ENCODE measurements around the gene GDNF.
A peak's percentile ranks its signal among the peaks of the same experiment; 100 is the strongest.

The GDNF gene

DNA sequence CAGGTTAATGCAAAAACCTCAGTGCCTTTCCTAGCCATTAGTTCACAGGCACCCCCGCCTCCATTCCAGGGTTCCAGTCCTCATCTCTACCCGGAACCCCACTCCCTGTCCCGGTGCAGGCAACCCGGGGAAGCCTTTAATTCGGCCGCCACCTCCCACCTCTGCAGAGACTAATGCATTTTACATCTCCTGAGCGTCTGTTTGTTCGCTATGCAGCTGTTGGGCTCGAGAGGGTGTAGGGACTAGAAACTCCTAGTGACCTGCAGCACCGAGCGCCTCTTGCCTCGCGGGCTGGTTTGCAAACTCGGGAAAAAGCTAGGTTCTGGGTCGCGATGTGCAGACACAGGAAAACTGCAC lies 3.6 kb downstream of the GDNF start:
- H3K9ac ChIP-seq (ENCODE audit: low read length): peak overlapping the region; percentile 88
- peaks cover 0 to 2% of the 10 kb centered on the region in 2 experiments for H3K36me3 ChIP-seq (ENCODE audit: control insufficient read depth in 1 of 2, insufficient read depth in 2 of 2, low read depth in 1 of 2, low read length in 2 of 2)
- no peak overlapping the region for H3K27ac ChIP-seq (ENCODE audit: low read length, poor library complexity, severe bottlenecking)
- peak overlapping the region in 1 of 2 experiments; percentile 88 for H3K23ac ChIP-seq (ENCODE audit: low read length in 2 of 2)
- peaks cover 50% of the 10 kb centered on the region for H3K4me1 ChIP-seq (ENCODE audit: control insufficient read depth, insufficient read depth, low read depth, low read length)
- H2BK120ac ChIP-seq (ENCODE audit: low read depth, low read length): no peak overlapping the region
- H2BK15ac ChIP-seq (ENCODE audit: low read depth, poor library complexity, severe bottlenecking): no peak overlapping the region
- DNase-seq: no peak
- peak overlapping the region; percentile 54 to 87 for H3K4me3 ChIP-seq (ENCODE audit: insufficient read depth in 1 of 2, low read depth in 1 of 2, low read length in 2 of 2)
- no peak overlapping the region for H2BK12ac ChIP-seq (ENCODE audit: low read length in 2 of 2)
- no peak overlapping the region for H2AFZ ChIP-seq (ENCODE audit: low read depth, low read length)
- H4K91ac ChIP-seq (ENCODE audit: low read length): no peak overlapping the region
- WGBS: 11% methylated on average over 16 of the region's 16 CpGs
- H3K4ac ChIP-seq (ENCODE audit: low read depth in 1 of 2, low read length in 2 of 2): peak overlapping the region in 1 of 2 experiments; percentile 67
- H3K27me3 ChIP-seq (ENCODE audit: control insufficient read depth in 1 of 2, insufficient read depth in 1 of 2, low read length in 2 of 2): peaks cover 6 to 64% of the 10 kb centered on the region in 2 experiments
- peak overlapping the region; percentile 65 for H3K4me2 ChIP-seq (ENCODE audit: low read length, poor library complexity, severe bottlenecking)
- no peak overlapping the region for H2BK5ac ChIP-seq (ENCODE audit: low read depth, low read length, poor library complexity, severe bottlenecking)
- no peak overlapping the region for H4K8ac ChIP-seq (ENCODE audit: low read length)
- peak overlapping the region in 1 of 2 experiments; percentile 58 for H3K14ac ChIP-seq (ENCODE audit: low read length in 2 of 2)
- H3K18ac ChIP-seq (ENCODE audit: low read depth in 1 of 2, low read length in 2 of 2): peak overlapping the region in 1 of 2 experiments; percentile 80
- no peaks in the 10 kb centered on the region for H3K9me3 ChIP-seq (ENCODE audit: control insufficient read depth, low read length)
- no peak overlapping the region for H2AK5ac ChIP-seq (ENCODE audit: low read length, severe bottlenecking)
- no peaks in the 10 kb centered on the region for H3K79me1 ChIP-seq (replicated peaks; ENCODE audit: low read length, poor library complexity, severe bottlenecking)

DNA sequence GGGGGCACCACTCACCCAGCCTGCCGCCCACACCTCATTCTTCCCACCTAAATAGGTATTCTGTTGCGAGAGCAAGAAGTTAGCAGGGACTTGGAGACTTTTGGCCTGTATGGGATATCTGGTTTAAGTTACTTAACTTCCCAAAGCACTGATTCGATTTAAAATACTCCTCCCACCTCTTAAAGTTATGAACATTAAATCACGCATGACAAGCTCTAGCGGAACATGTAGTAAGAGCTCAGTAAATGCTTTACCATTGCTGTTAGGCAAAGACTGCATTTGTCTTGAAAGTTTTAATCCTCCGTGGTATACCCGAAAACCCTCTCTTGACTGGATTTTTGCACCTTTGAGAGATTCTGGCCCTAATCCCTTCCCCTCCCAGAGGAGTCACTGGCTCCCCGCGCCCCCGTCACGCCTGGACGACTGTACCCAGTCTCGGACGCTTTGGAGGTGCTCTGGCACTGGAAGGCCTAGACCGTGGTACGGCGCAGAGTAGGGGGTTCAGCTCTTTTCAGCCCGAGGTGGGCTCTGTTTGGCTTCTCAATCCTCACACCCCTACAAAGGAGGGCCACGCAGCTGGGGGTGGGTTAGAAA lies 4.4 kb downstream of the GDNF start:
- no peak overlapping the region for H4K91ac ChIP-seq (ENCODE audit: low read length)
- H2AK5ac ChIP-seq (ENCODE audit: low read length, severe bottlenecking): peak overlapping the region; percentile 4
- no peak overlapping the region for H2BK120ac ChIP-seq (ENCODE audit: low read depth, low read length)
- no peak overlapping the region for H3K27ac ChIP-seq (ENCODE audit: low read length, poor library complexity, severe bottlenecking)
- WGBS: 79% methylated on average over 13 of the region's 19 CpGs
- no peak overlapping the region for H3K4ac ChIP-seq (ENCODE audit: low read depth in 1 of 2, low read length in 2 of 2)
- H3K4me2 ChIP-seq (ENCODE audit: low read length, poor library complexity, severe bottlenecking): no peak overlapping the region
- H3K27me3 ChIP-seq (ENCODE audit: control insufficient read depth in 1 of 2, insufficient read depth in 1 of 2, low read length in 2 of 2): peaks cover 6 to 59% of the 10 kb centered on the region in 2 experiments
- no peak for DNase-seq
- peaks cover 0 to 3% of the 10 kb centered on the region in 2 experiments for H3K36me3 ChIP-seq (ENCODE audit: control insufficient read depth in 1 of 2, insufficient read depth in 2 of 2, low read depth in 1 of 2, low read length in 2 of 2)
- H2AFZ ChIP-seq (ENCODE audit: low read depth, low read length): no peak overlapping the region
- H2BK5ac ChIP-seq (ENCODE audit: low read depth, low read length, poor library complexity, severe bottlenecking): no peak overlapping the region
- peak overlapping the region; percentile 88 for H3K9ac ChIP-seq (ENCODE audit: low read length)
- no peaks in the 10 kb centered on the region for H3K79me1 ChIP-seq (replicated peaks; ENCODE audit: low read length, poor library complexity, severe bottlenecking)
- H3K4me1 ChIP-seq (ENCODE audit: control insufficient read depth, insufficient read depth, low read depth, low read length): peaks cover 46% of the 10 kb centered on the region
- no peak overlapping the region for H3K23ac ChIP-seq (ENCODE audit: low read length in 2 of 2)
- no peak overlapping the region for H3K18ac ChIP-seq (ENCODE audit: low read depth in 1 of 2, low read length in 2 of 2)
- no peak overlapping the region for H2BK15ac ChIP-seq (ENCODE audit: low read depth, poor library complexity, severe bottlenecking)
- no peak overlapping the region for H3K14ac ChIP-seq (ENCODE audit: low read length in 2 of 2)
- no peak overlapping the region for H4K8ac ChIP-seq (ENCODE audit: low read length)
- peak overlapping the region in 1 of 2 experiments; percentile 87 for H3K4me3 ChIP-seq (ENCODE audit: insufficient read depth in 1 of 2, low read depth in 1 of 2, low read length in 2 of 2)
- H2BK12ac ChIP-seq (ENCODE audit: low read length in 2 of 2): no peak overlapping the region
- no peaks in the 10 kb centered on the region for H3K9me3 ChIP-seq (ENCODE audit: control insufficient read depth, low read length)

DNA sequence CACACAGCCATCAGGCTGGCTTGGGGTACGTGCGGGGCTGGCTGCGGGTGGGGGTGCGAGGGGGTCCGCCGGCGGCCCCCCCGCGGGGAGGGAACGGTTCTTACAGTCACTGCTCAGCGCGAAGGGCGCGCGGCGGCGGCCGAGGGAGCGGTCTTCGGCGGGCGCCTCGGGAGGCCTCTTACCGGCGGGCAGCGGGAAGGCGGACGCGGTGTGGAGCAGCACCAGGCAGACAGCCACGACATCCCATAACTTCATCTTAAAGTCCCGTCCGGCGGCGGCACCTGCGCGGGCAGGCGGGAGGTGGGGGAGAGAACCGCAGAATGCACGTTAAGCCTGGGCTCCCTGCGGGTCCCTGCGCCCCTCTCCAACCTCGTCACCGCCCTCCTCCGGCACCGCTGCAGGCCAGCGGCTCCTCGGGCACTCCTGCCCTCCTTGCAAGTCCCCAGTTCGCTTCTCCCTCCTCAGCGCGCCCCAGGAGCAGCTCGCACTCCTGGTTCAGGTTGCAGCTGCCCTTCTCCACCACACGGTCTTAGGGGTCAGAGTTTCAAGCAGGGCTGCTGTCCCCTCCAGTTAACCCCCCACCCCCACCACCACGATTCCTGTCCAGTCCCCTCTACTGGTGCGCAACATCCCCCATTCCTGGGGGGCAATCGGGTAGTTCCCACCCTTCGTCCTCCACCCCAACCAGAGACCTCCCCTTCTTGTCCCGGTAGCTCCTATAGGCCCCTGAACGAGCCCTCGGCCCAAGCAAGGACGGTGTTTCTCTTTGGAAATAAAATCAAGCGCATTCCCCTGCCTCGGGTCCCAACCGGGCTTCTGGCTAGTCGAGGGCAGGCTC lies 5.1 kb downstream of the GDNF start:
- peak overlapping the region; percentile 82 for H3K4me2 ChIP-seq (ENCODE audit: low read length, poor library complexity, severe bottlenecking)
- H3K27ac ChIP-seq (ENCODE audit: low read length, poor library complexity, severe bottlenecking): no peak overlapping the region
- peak overlapping the region; percentile 52 to 71 for H3K18ac ChIP-seq (ENCODE audit: low read depth in 1 of 2, low read length in 2 of 2)
- peak overlapping the region in 1 of 2 experiments; percentile 67 for H3K4ac ChIP-seq (ENCODE audit: low read depth in 1 of 2, low read length in 2 of 2)
- peaks cover 6 to 62% of the 10 kb centered on the region in 2 experiments for H3K27me3 ChIP-seq (ENCODE audit: control insufficient read depth in 1 of 2, insufficient read depth in 1 of 2, low read length in 2 of 2)
- H2AK5ac ChIP-seq (ENCODE audit: low read length, severe bottlenecking): peak overlapping the region; percentile 41
- H2AFZ ChIP-seq (ENCODE audit: low read depth, low read length): peak overlapping the region; percentile 23
- H3K79me1 ChIP-seq (replicated peaks; ENCODE audit: low read length, poor library complexity, severe bottlenecking): peaks cover 2% of the 10 kb centered on the region
- H2BK120ac ChIP-seq (ENCODE audit: low read depth, low read length): no peak overlapping the region
- no peaks in the 10 kb centered on the region for H3K9me3 ChIP-seq (ENCODE audit: control insufficient read depth, low read length)
- peak overlapping the region in 1 of 2 experiments; percentile 82 for H3K14ac ChIP-seq (ENCODE audit: low read length in 2 of 2)
- no peak for DNase-seq
- H4K8ac ChIP-seq (ENCODE audit: low read length): no peak overlapping the region
- H2BK15ac ChIP-seq (ENCODE audit: low read depth, poor library complexity, severe bottlenecking): no peak overlapping the region
- H2BK12ac ChIP-seq (ENCODE audit: low read length in 2 of 2): peak overlapping the region; percentile 23 to 29
- H4K91ac ChIP-seq (ENCODE audit: low read length): peak overlapping the region; percentile 31
- peak overlapping the region; percentile 45 to 87 for H3K4me3 ChIP-seq (ENCODE audit: insufficient read depth in 1 of 2, low read depth in 1 of 2, low read length in 2 of 2)
- H3K23ac ChIP-seq (ENCODE audit: low read length in 2 of 2): peak overlapping the region in 1 of 2 experiments; percentile 57
- H3K4me1 ChIP-seq (ENCODE audit: control insufficient read depth, insufficient read depth, low read depth, low read length): peaks cover 40% of the 10 kb centered on the region
- peak overlapping the region; percentile 88 for H3K9ac ChIP-seq (ENCODE audit: low read length)
- 10% methylated on average over 57 of the region's 64 CpGs for WGBS
- peaks cover 0 to 3% of the 10 kb centered on the region in 2 experiments for H3K36me3 ChIP-seq (ENCODE audit: control insufficient read depth in 1 of 2, insufficient read depth in 2 of 2, low read depth in 1 of 2, low read length in 2 of 2)
- no peak overlapping the region for H2BK5ac ChIP-seq (ENCODE audit: low read depth, low read length, poor library complexity, severe bottlenecking)

DNA sequence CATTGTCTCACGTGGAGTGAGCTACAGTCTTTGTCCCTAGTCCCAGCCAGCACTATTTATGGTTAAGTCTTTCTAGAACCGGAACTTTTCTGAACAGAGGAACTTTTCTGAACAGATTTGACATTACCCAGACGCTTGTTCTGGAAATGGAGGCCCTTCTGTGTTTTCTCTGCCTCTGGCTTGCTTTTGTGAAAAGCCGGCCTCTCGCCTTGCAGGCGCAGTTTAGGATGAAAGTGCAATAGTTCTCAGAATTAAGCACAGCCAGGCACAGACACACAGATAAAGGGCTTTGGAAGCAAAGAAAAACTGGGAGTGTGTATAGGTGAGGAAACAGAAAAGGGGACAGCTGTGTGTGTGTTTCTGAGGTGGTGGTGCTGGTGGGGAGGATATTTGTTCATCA lies 5.9 kb downstream of the GDNF start:
- no peaks in the 10 kb centered on the region for H3K9me3 ChIP-seq (ENCODE audit: control insufficient read depth, low read length)
- no peak overlapping the region for H2BK120ac ChIP-seq (ENCODE audit: low read depth, low read length)

More for the DNA sequence above, 5.9 kb downstream of the GDNF start:
- peaks cover 33% of the 10 kb centered on the region for H3K4me1 ChIP-seq (ENCODE audit: control insufficient read depth, insufficient read depth, low read depth, low read length)
- peak; percentile 45 for DNase-seq
- H3K36me3 ChIP-seq (ENCODE audit: control insufficient read depth in 1 of 2, insufficient read depth in 2 of 2, low read depth in 1 of 2, low read length in 2 of 2): peaks cover 0 to 3% of the 10 kb centered on the region in 2 experiments
- H3K4me3 ChIP-seq (ENCODE audit: insufficient read depth in 1 of 2, low read depth in 1 of 2, low read length in 2 of 2): peak overlapping the region in 1 of 2 experiments; percentile 87
- H3K14ac ChIP-seq (ENCODE audit: low read length in 2 of 2): no peak overlapping the region
- peak overlapping the region; percentile 82 for H3K4me2 ChIP-seq (ENCODE audit: low read length, poor library complexity, severe bottlenecking)
- no peak overlapping the region for H2BK5ac ChIP-seq (ENCODE audit: low read depth, low read length, poor library complexity, severe bottlenecking)
- H3K27me3 ChIP-seq (ENCODE audit: control insufficient read depth in 1 of 2, insufficient read depth in 1 of 2, low read length in 2 of 2): peaks cover 4 to 58% of the 10 kb centered on the region in 2 experiments
- no peak overlapping the region for H2AK5ac ChIP-seq (ENCODE audit: low read length, severe bottlenecking)
- H3K23ac ChIP-seq (ENCODE audit: low read length in 2 of 2): no peak overlapping the region
- H3K4ac ChIP-seq (ENCODE audit: low read depth in 1 of 2, low read length in 2 of 2): no peak overlapping the region
- peak overlapping the region in 1 of 2 experiments; percentile 23 for H2BK12ac ChIP-seq (ENCODE audit: low read length in 2 of 2)
- H3K79me1 ChIP-seq (replicated peaks; ENCODE audit: low read length, poor library complexity, severe bottlenecking): peaks cover 2% of the 10 kb centered on the region
- no peak overlapping the region for H4K8ac ChIP-seq (ENCODE audit: low read length)
- H4K91ac ChIP-seq (ENCODE audit: low read length): peak overlapping the region; percentile 31
- no peak overlapping the region for H2BK15ac ChIP-seq (ENCODE audit: low read depth, poor library complexity, severe bottlenecking)
- 56% methylated on average over 6 of the region's 6 CpGs for WGBS
- H2AFZ ChIP-seq (ENCODE audit: low read depth, low read length): no peak overlapping the region
- H3K9ac ChIP-seq (ENCODE audit: low read length): peak overlapping the region; percentile 88
- H3K18ac ChIP-seq (ENCODE audit: low read depth in 1 of 2, low read length in 2 of 2): peak overlapping the region in 1 of 2 experiments; percentile 52
- H3K27ac ChIP-seq (ENCODE audit: low read length, poor library complexity, severe bottlenecking): no peak overlapping the region

Data from mesenchymal stem cell (in vitro differentiated cells and primary cell).